Measurements from ENCODE around the gene DPH7. TPM values are rescaled to one million over a fixed set of nuclear protein-coding genes. Genes with fewer than 3 reads are reported as not detected.

The DPH7 gene
- total RNA-seq, 4 donors from 2014 or later: 17.0 to 44.1 (median 22.6) TPM

- TF ChIP-seq CTCF (IDR thresholded peaks at IDR 0.05; ENCODE audit: low read depth): no peak
Observed at GRCh38 chr9:137514691-137515337, 63.9 kb downstream of the DPH7 start.

GRCh38 chr9:137511758-137512463 is 66.8 kb downstream of the DPH7 start:
- TF ChIP-seq CTCF (IDR thresholded peaks at IDR 0.05; ENCODE audit: low read depth): no peak

DNA sequence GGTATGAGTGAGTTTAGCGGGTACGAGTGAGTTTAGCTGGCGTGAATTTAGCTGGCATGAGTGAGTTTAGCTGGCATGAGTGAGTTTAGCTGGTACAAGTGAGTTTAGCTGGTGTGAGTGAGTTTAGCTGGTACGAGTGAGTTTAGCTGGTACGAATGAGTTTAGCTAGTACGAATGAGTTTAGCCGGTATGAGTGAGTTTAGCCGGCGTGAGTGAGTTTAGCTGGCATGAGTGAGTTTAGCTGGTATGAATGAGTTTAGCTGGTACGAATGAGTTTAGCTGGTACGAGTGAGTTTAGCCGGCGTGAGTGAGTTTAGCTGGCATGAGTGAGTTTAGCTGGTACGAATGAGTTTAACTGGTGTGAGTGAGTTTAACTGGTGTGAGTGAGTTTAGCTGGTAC is 69.5 kb downstream of the DPH7 start:
- TF ChIP-seq CTCF (IDR thresholded peaks at IDR 0.05; ENCODE audit: low read depth): no peak

DNA sequence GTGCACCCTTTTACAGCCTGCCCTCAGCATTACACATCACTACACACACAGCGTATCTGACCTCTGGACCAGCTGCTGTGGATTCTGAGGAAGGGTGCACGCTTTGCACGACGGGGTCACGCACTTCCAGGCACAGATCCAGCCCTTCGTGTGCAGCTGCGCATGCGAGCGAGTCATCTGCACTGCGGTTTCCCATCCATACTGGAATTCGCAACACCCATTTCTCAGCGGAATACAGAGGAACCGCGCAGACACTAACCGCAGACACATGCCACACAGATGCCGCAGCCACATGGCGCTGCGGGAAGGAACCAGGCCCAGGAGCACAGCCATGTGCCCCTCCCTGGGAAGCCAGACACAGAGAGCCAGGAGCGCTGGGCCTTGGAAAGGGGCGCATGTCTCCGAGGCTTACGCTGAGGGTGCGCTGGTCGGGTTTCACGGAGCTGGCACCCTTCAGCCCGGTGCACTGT is 72.0 kb downstream of the DPH7 start:
- no peak for TF ChIP-seq CTCF (IDR thresholded peaks at IDR 0.05; ENCODE audit: low read depth)

DNA sequence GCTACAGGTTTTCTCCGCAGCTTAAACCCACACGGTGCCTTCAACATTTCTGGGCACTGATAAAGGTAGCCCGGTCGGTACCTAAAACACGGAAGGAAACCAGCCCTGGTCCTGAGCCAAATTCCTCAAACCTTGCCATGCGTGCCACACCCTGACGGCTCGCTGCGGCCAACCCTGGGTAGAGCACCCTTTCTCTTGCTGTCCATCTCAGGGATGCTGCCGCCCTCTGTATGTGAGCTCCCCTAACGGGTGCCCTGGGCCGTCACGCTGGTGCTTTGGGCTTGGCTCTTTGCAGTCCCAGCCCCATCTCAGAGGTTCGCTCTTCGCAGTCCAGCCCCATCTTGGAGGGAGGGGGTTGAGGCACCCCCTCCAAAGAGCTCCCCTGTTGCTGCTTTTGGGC is 72.5 kb downstream of the DPH7 start:
- TF ChIP-seq CTCF (IDR thresholded peaks at IDR 0.05; ENCODE audit: low read depth): no peak

GRCh38 chr9:137505421-137506140 is 73.1 kb downstream of the DPH7 start:
- no peak for TF ChIP-seq CTCF (IDR thresholded peaks at IDR 0.05; ENCODE audit: low read depth)

Other genes starting within 250 kb of the DPH7 start
- 10 to 100 TPM in 2 of 4 donors, 1 to 10 TPM in 2; 7.5 to 44.6 (median 10.5) TPM for gene EXD3, start 155.8 kb downstream of the DPH7 start, total RNA-seq
- 1 to 10 TPM; 1.4 to 5.3 (median 2.4) TPM for gene NOXA1, start 155.5 kb downstream of the DPH7 start, total RNA-seq
- not detected for gene ENTPD8, start 137.6 kb downstream of the DPH7 start, total RNA-seq
- gene NSMF, start 119.6 kb downstream of the DPH7 start, total RNA-seq: 10 to 100 TPM; 17.7 to 37.5 (median 25.2) TPM
- 10 to 100 TPM; 13.0 to 34.3 (median 29.2) TPM for gene PNPLA7, start 28.5 kb downstream of the DPH7 start, total RNA-seq
- gene MRPL41, start 27.0 kb downstream of the DPH7 start, total RNA-seq: 100 to 1,000 TPM in 1 of 4 donors, 10 to 100 TPM in 3; 55.3 to 152 (median 64.7) TPM
- gene ZMYND19, start 11.6 kb upstream of the DPH7 start, total RNA-seq: 10 to 100 TPM in 3 of 4 donors, 1 to 10 TPM in 1; 6.8 to 12.2 (median 10.7) TPM
- gene ARRDC1, start 26.8 kb upstream of the DPH7 start, total RNA-seq: 10 to 100 TPM; 23.6 to 41.7 (median 33.7) TPM
- gene EHMT1, start 40.1 kb upstream of the DPH7 start, total RNA-seq: 100 to 1,000 TPM in 1 of 4 donors, 10 to 100 TPM in 3; 53.2 to 168 (median 65.9) TPM

Measured in subcutaneous adipose tissue (tissue), 4 donors.